Measurements from ENCODE around the gene FAM161B. TPM values are rescaled to one million over a fixed set of nuclear protein-coding genes. Genes with fewer than 3 reads are reported as not detected.

Gene FAM161B
- total and polyA plus RNA-seq, 2 of the 13 experiments (the other 11 are each of a cell fraction or from before 2014, with no cell fraction given), result 1.6 to 2.0 TPM

GRCh38 chr14:73997108-73997943, 47.4 kb upstream of the FAM161B start (continued):
- TF ChIP-seq ZNF350 (CRISPR knock-in tag; IDR thresholded peaks at IDR 0.05; ENCODE audit: borderline replicate concordance, low read depth), result no peak
- no peak for TF ChIP-seq ZNF367 (CRISPR knock-in tag; IDR thresholded peaks at IDR 0.05; ENCODE audit: borderline replicate concordance)
- TF ChIP-seq KLF16 (CRISPR knock-in tag; IDR thresholded peaks at IDR 0.05), result peak in 1 of 2 experiments; percentile 27; a peak in 1 of 4 replicates
- no peak for TF ChIP-seq ZNF619 (CRISPR knock-in tag; IDR thresholded peaks at IDR 0.05)
- TF ChIP-seq NFKB2 (CRISPR knock-in tag; IDR thresholded peaks at IDR 0.05; ENCODE audit: borderline replicate concordance), result no peak
- TF ChIP-seq HDAC2 (CRISPR knock-in tag; IDR thresholded peaks at IDR 0.05), result 0 out of 2 replicates have a peak, but pooled peaks have one; percentile 9
- no peak for TF ChIP-seq CENPX (CRISPR knock-in tag; IDR thresholded peaks at IDR 0.05)
- TF ChIP-seq ISL2 (CRISPR knock-in tag; IDR thresholded peaks at IDR 0.05), result 0 out of 2 replicates have a peak, but pooled peaks have one; percentile 3
- TF ChIP-seq ZGPAT (CRISPR knock-in tag; IDR thresholded peaks at IDR 0.05), result 0 out of 2 replicates have a peak, but pooled peaks have one; percentile 41
- TF ChIP-seq CAMTA2 (CRISPR knock-in tag; IDR thresholded peaks at IDR 0.05; ENCODE audit: borderline replicate concordance), result no peak
- TF ChIP-seq ZMAT5 (CRISPR knock-in tag; IDR thresholded peaks at IDR 0.05; ENCODE audit: borderline replicate concordance, low read depth), result no peak
- 0 out of 2 replicates have a peak, but pooled peaks have one; percentile 47 for TF ChIP-seq PHF21A (CRISPR knock-in tag; IDR thresholded peaks at IDR 0.05)
- no peak for TF ChIP-seq JUND (CRISPR knock-in tag; IDR thresholded peaks at IDR 0.05)
- TF ChIP-seq ZBTB7B (CRISPR knock-in tag; IDR thresholded peaks at IDR 0.05), result no peak
- TF ChIP-seq EP300 (IDR thresholded peaks at IDR 0.05; ENCODE audit: low read depth in 2 of 2, low read length in 2 of 2), result peak in 1 of 2 experiments; percentile 10; a peak in 2 of 4 replicates
- no peak for TF ChIP-seq EP300 (CRISPR knock-in tag; IDR thresholded peaks at IDR 0.05; ENCODE audit: borderline replicate concordance)
- no peak; the same call in 1 of the 2 replicates for TF ChIP-seq KDM6A (CRISPR knock-in tag; IDR thresholded peaks at IDR 0.05; ENCODE audit: low read depth)
- TF ChIP-seq ARID3A (IDR thresholded peaks at IDR 0.05; ENCODE audit: low read depth, low read length), result peak; percentile 64; the same call in 1 of the 2 replicates
- TF ChIP-seq SALL1 (CRISPR knock-in tag; IDR thresholded peaks at IDR 0.05), result 0 out of 2 replicates have a peak, but pooled peaks have one; percentile 6
- no peak for TF ChIP-seq TRIM22 (IDR thresholded peaks at IDR 0.05)
- TF ChIP-seq NPAS2 (CRISPR knock-in tag; IDR thresholded peaks at IDR 0.05; ENCODE audit: borderline replicate concordance), result no peak
- no peak for TF ChIP-seq ZNF709 (CRISPR knock-in tag; IDR thresholded peaks at IDR 0.05)
- peak; percentile 49; the same call in 1 of the 2 replicates for TF ChIP-seq ZNF503 (CRISPR knock-in tag; IDR thresholded peaks at IDR 0.05)

Measured in HepG2 (cell line).